HL-60 (cell line): ENCODE measurements around the gene ABCB9.

Source experiments
- POLR2AphosphoS5 ChIP-seq: IDR thresholded peaks from 2 replicates; pipeline ENCODE4 v1.6.1; 2012; ENCODE audit warnings: low read depth
- SPI1 ChIP-seq: IDR thresholded peaks from 2 replicates; pipeline ENCODE4 v1.6.1; 2012; ENCODE audit warnings: low read depth, mild to moderate bottlenecking, borderline replicate concordance
- TF ChIP-seq, protein P1 (sequence below): IDR thresholded peaks from one replicate; pipeline ENCODE4 v1.5.1; 2011; ENCODE audit warnings: low read length, control low read depth, inconsistent platforms; ENCODE audit not compliant: insufficient read depth
- TF ChIP-seq, protein P2 (sequence below): IDR thresholded peaks from 2 replicates; pipeline ENCODE4 v1.6.1; 2012; ENCODE audit warnings: low read depth; ENCODE audit not compliant: insufficient replicate concordance

DNA sequence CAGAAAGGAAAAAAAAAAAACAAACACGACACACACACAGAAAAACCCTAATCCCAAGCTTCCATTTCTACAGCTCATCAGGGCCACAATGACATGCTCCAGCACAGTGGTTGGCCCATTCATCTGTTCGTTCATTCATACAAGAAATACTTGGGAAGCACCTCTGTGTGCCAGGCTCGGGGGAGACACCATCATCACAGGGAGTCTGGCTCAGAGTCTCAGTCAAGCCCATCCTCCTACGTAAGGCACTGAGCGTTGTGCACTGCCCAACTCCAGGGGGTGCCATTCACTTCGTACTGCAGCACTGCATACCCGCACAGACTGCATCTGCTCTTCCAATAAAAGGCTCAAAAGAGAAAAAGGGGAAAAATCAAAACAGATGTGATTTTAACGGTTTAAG lies 85.6 kb downstream of the ABCB9 start:
- TF ChIP-seq, protein P1, sequence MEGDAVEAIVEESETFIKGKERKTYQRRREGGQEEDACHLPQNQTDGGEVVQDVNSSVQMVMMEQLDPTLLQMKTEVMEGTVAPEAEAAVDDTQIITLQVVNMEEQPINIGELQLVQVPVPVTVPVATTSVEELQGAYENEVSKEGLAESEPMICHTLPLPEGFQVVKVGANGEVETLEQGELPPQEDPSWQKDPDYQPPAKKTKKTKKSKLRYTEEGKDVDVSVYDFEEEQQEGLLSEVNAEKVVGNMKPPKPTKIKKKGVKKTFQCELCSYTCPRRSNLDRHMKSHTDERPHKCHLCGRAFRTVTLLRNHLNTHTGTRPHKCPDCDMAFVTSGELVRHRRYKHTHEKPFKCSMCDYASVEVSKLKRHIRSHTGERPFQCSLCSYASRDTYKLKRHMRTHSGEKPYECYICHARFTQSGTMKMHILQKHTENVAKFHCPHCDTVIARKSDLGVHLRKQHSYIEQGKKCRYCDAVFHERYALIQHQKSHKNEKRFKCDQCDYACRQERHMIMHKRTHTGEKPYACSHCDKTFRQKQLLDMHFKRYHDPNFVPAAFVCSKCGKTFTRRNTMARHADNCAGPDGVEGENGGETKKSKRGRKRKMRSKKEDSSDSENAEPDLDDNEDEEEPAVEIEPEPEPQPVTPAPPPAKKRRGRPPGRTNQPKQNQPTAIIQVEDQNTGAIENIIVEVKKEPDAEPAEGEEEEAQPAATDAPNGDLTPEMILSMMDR, result peak; percentile 2
- TF ChIP-seq POLR2AphosphoS5, result no peak
- TF ChIP-seq, protein P2, sequence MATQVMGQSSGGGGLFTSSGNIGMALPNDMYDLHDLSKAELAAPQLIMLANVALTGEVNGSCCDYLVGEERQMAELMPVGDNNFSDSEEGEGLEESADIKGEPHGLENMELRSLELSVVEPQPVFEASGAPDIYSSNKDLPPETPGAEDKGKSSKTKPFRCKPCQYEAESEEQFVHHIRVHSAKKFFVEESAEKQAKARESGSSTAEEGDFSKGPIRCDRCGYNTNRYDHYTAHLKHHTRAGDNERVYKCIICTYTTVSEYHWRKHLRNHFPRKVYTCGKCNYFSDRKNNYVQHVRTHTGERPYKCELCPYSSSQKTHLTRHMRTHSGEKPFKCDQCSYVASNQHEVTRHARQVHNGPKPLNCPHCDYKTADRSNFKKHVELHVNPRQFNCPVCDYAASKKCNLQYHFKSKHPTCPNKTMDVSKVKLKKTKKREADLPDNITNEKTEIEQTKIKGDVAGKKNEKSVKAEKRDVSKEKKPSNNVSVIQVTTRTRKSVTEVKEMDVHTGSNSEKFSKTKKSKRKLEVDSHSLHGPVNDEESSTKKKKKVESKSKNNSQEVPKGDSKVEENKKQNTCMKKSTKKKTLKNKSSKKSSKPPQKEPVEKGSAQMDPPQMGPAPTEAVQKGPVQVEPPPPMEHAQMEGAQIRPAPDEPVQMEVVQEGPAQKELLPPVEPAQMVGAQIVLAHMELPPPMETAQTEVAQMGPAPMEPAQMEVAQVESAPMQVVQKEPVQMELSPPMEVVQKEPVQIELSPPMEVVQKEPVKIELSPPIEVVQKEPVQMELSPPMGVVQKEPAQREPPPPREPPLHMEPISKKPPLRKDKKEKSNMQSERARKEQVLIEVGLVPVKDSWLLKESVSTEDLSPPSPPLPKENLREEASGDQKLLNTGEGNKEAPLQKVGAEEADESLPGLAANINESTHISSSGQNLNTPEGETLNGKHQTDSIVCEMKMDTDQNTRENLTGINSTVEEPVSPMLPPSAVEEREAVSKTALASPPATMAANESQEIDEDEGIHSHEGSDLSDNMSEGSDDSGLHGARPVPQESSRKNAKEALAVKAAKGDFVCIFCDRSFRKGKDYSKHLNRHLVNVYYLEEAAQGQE, result no peak
- no peak for TF ChIP-seq SPI1
